Measurements from ENCODE around the gene PIK3R2.

- TF ChIP-seq, protein P1, sequence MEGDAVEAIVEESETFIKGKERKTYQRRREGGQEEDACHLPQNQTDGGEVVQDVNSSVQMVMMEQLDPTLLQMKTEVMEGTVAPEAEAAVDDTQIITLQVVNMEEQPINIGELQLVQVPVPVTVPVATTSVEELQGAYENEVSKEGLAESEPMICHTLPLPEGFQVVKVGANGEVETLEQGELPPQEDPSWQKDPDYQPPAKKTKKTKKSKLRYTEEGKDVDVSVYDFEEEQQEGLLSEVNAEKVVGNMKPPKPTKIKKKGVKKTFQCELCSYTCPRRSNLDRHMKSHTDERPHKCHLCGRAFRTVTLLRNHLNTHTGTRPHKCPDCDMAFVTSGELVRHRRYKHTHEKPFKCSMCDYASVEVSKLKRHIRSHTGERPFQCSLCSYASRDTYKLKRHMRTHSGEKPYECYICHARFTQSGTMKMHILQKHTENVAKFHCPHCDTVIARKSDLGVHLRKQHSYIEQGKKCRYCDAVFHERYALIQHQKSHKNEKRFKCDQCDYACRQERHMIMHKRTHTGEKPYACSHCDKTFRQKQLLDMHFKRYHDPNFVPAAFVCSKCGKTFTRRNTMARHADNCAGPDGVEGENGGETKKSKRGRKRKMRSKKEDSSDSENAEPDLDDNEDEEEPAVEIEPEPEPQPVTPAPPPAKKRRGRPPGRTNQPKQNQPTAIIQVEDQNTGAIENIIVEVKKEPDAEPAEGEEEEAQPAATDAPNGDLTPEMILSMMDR (conservative IDR thresholded peaks at IDR 0.05; ENCODE audit: low read length): peak; percentile 29; the same call in 1 of the 2 replicates
- no peak for TF ChIP-seq EZH2phosphoT487 (IDR thresholded peaks at IDR 0.05; ENCODE audit: borderline replicate concordance, low read depth, low read length)
Observed at GRCh38 chr19:18193388-18194180, 40.6 kb downstream of the PIK3R2 start.

Measured in OCI-LY7 (cell line).